Loucy (cell line): Measurements from ENCODE around the gene TRRAP.

ENCODE experiments used
- H2AFZ ChIP-seq: fragments of 200-600 bp; sonication (generic); 2 replicates; pipeline ENCODE4 v1.6.0; 2016; ENCODE audit warnings: antibody characterized with exemption, mild to moderate bottlenecking, low read length, moderate library complexity
- H3F3A ChIP-seq: fragments of 200-600 bp; 2 replicates; pipeline ENCODE4 v1.6.0; 2016; ENCODE audit warnings: antibody characterized with exemption, low read depth, mild to moderate bottlenecking
- H3K27me3 ChIP-seq: fragments of 200-600 bp; sonication (generic); 2 replicates; pipeline ENCODE4 v1.6.1; 2014; ENCODE audit warnings: low read length, mild to moderate bottlenecking; ENCODE audit not compliant: insufficient read depth, poor library complexity, severe bottlenecking
- H3K36me3 ChIP-seq: fragments of 200-600 bp; sonication (generic); 2 replicates; pipeline ENCODE4 v1.6.1; 2016; ENCODE audit warnings: low read length; ENCODE audit not compliant: insufficient read depth
- H3K4me1 ChIP-seq: fragments of 200-600 bp; sonication (generic); 2 replicates; pipeline ENCODE4 v1.5.1; 2014; ENCODE audit warnings: low read length, mild to moderate bottlenecking; ENCODE audit not compliant: insufficient read depth, poor library complexity, severe bottlenecking
- H3K4me2 ChIP-seq: fragments of 200-600 bp; sonication (generic); 2 replicates; pipeline ENCODE4 v1.6.0; 2014; ENCODE audit warnings: antibody characterized with exemption, low read length, low read depth, mild to moderate bottlenecking; ENCODE audit not compliant: poor library complexity, severe bottlenecking
- H3K4me3 ChIP-seq: fragments of 200-600 bp; sonication (generic); 2 replicates; pipeline ENCODE4 v1.5.1; 2014; ENCODE audit warnings: low read length, mild to moderate bottlenecking, mixed read lengths; ENCODE audit not compliant: poor library complexity, severe bottlenecking
- H3K79me2 ChIP-seq: fragments of 200-600 bp; sonication (generic); 2 replicates; pipeline ENCODE4 v1.6.1; 2014; ENCODE audit warnings: low read length; ENCODE audit not compliant: insufficient read depth
- H3K9ac ChIP-seq: fragments of 200-600 bp; sonication (generic); 2 replicates; pipeline ENCODE4 v1.6.0; 2014; ENCODE audit warnings: mild to moderate bottlenecking, low read depth, low read length, moderate library complexity; ENCODE audit not compliant: poor library complexity, severe bottlenecking
- H3K9me2 ChIP-seq: fragments of 200-600 bp; sonication (generic); replicated peaks from 2 replicates; pipeline ENCODE4 v1.6.1; 2016; ENCODE audit warnings: low read depth, low read length, mixed read lengths
- H3K9me3 ChIP-seq: fragments of 200-600 bp; sonication (generic); 2 replicates; pipeline ENCODE4 v1.6.1; 2014; ENCODE audit warnings: mild to moderate bottlenecking, antibody characterized with exemption, low read length, low read depth; ENCODE audit not compliant: insufficient read depth
- H4K20me1 ChIP-seq: fragments of 200-600 bp; sonication (generic); 2 replicates; pipeline ENCODE4 v1.6.0; 2014; ENCODE audit warnings: antibody characterized with exemption, low read length, mild to moderate bottlenecking; ENCODE audit not compliant: insufficient read depth, poor library complexity, severe bottlenecking
- CTCF ChIP-seq: fragments of 200-600 bp; sonication (generic); conservative IDR thresholded peaks from 2 replicates; pipeline ENCODE4 v1.5.1; 2014; ENCODE audit warnings: mild to moderate bottlenecking, antibody characterized with exemption, low read length
- EZH2phosphoT487 ChIP-seq: fragments of 200-600 bp; IDR thresholded peaks from 2 replicates; pipeline ENCODE4 v1.6.1; 2018; ENCODE audit warnings: antibody characterized with exemption, mild to moderate bottlenecking, moderate library complexity, borderline replicate concordance

Gene TRRAP

GRCh38 chr7:99000904-99001465, 122.7 kb downstream of the TRRAP start:
- Histone ChIP-seq H3K4me2 (no peak overlapping the region), H3K79me2 (no peaks in the 10 kb centered on the region), H4K20me1 (no peaks in the 10 kb centered on the region), H3F3A (no peaks in the 10 kb centered on the region), H3K27me3 (no peaks in the 10 kb centered on the region), H2AFZ (no peak overlapping the region), H3K4me1 (no peaks in the 10 kb centered on the region), H3K4me3 (no peak overlapping the region), H3K9me3 (no peaks in the 10 kb centered on the region), H3K9me2 (no peaks in the 10 kb centered on the region), H3K9ac (no peak overlapping the region), H3K36me3 (peaks cover 81% of the 10 kb centered on the region; the same call in 1 of the 2 replicates)
- no peak for TF ChIP-seq EZH2phosphoT487

- H2AFZ ChIP-seq = no peak overlapping the region
- no peak overlapping the region for H3K4me2 ChIP-seq
- H3K4me3 ChIP-seq = no peak overlapping the region
- no peak for TF ChIP-seq CTCF
- TF ChIP-seq EZH2phosphoT487 = no peak
- H4K20me1 ChIP-seq = no peaks in the 10 kb centered on the region
- H3K4me1 ChIP-seq = no peaks in the 10 kb centered on the region
- H3K9ac ChIP-seq = no peak overlapping the region
- H3K9me2 ChIP-seq = no peaks in the 10 kb centered on the region
- H3K36me3 ChIP-seq = peaks cover 81% of the 10 kb centered on the region; the same call in 1 of the 2 replicates
- no peaks in the 10 kb centered on the region for H3K9me3 ChIP-seq
- H3F3A ChIP-seq = no peaks in the 10 kb centered on the region
- no peaks in the 10 kb centered on the region for H3K79me2 ChIP-seq
- no peaks in the 10 kb centered on the region for H3K27me3 ChIP-seq
Observed at GRCh38 chr7:99001482-99002147, 123.3 kb downstream of the TRRAP start.

GRCh38 chr7:99002148-99002826, 124.0 kb downstream of the TRRAP start:
- Histone ChIP-seq H3F3A (no peaks in the 10 kb centered on the region), H4K20me1 (no peaks in the 10 kb centered on the region), H3K9ac (no peak overlapping the region), H3K27me3 (no peaks in the 10 kb centered on the region), H3K4me2 (no peak overlapping the region), H3K79me2 (no peaks in the 10 kb centered on the region), H3K9me3 (no peaks in the 10 kb centered on the region), H3K9me2 (no peaks in the 10 kb centered on the region), H3K4me3 (no peak overlapping the region), H3K36me3 (peaks cover 87% of the 10 kb centered on the region; the same call in 1 of the 2 replicates), H3K4me1 (no peaks in the 10 kb centered on the region), H2AFZ (no peak overlapping the region)
- no peak for TF ChIP-seq CTCF
